Neural progenitor cell (in vitro differentiated cells): ENCODE data around the gene TOX2. TPM values are rescaled to one million over a fixed set of nuclear protein-coding genes. Genes with fewer than 3 reads are reported as not detected.

Experiments used
- DNase-seq: peaks from one replicate; pipeline ENCODE4 v3.0.0-alpha.2; 2016; ENCODE audit warnings: low spot score
- H2AFZ ChIP-seq: fragments of 200-600 bp; sonication (generic); replicated peaks from 2 replicates; pipeline ENCODE4 v1.6.1; 2016; ENCODE audit warnings: antibody characterized with exemption
- H3F3A ChIP-seq: fragments of 200-600 bp; sonication (generic); 2 replicates; pipeline ENCODE4 v1.6.1; 2016; ENCODE audit warnings: antibody characterized with exemption, low read depth
- H3K27ac ChIP-seq: fragments of 200-600 bp; sonication (generic); 2 replicates; pipeline ENCODE4 v1.5.1; 2016; ENCODE audit warnings: mild to moderate bottlenecking
- H3K27me3 ChIP-seq: fragments of 200-600 bp; sonication (generic); 2 replicates; pipeline ENCODE4 v1.6.1; 2016; ENCODE audit warnings: mild to moderate bottlenecking, moderate library complexity
- H3K36me3 ChIP-seq: fragments of 200-600 bp; sonication (generic); 2 replicates; pipeline ENCODE4 v1.5.1; 2016
- H3K4me1 ChIP-seq: fragments of 200-600 bp; sonication (generic); 2 replicates; pipeline ENCODE4 v1.6.1; 2016; ENCODE audit warnings: mixed run types
- H3K4me2 ChIP-seq: fragments of 200-600 bp; sonication (generic); 2 replicates; pipeline ENCODE4 v1.6.1; 2016
- H3K4me3 ChIP-seq: fragments of 200-600 bp; sonication (generic); 2 replicates; pipeline ENCODE4 v1.5.1; 2016
- H3K79me2 ChIP-seq: fragments of 200-600 bp; sonication (generic); 2 replicates; pipeline ENCODE4 v1.6.1; 2016; ENCODE audit warnings: low read depth
- H3K9ac ChIP-seq: fragments of 200-600 bp; sonication (generic); 2 replicates; pipeline ENCODE4 v1.6.1; 2016
- H3K9me3 ChIP-seq: fragments of 200-600 bp; sonication (generic); 2 replicates; pipeline ENCODE4 v1.5.1; 2016; ENCODE audit warnings: low read depth
- H4K20me1 ChIP-seq: fragments of 200-600 bp; sonication (generic); 2 replicates; pipeline ENCODE4 v1.6.1; 2016; ENCODE audit warnings: low read depth
- H3K27ac Mint-ChIP-seq: 3 replicates; pipeline ENCODE4 v1.8.0; 2021; ENCODE audit warnings: mixed read lengths
- H3K27me3 Mint-ChIP-seq: 2 replicates; pipeline ENCODE4 v1.8.0; 2022; ENCODE audit warnings: low read depth, mild to moderate bottlenecking, inconsistent platforms, moderate library complexity, mixed read lengths; ENCODE audit not compliant: insufficient read depth
- H3K36me3 Mint-ChIP-seq: 3 replicates; pipeline ENCODE4 v1.8.0; 2021; ENCODE audit warnings: mixed read lengths
- H3K4me1 Mint-ChIP-seq: 3 replicates; pipeline ENCODE4 v1.8.0; 2021; ENCODE audit warnings: mixed read lengths
- H3K4me3 Mint-ChIP-seq: 3 replicates; pipeline ENCODE4 v1.8.0; 2021; ENCODE audit warnings: mild to moderate bottlenecking, moderate library complexity, mixed read lengths
- H3K9me3 Mint-ChIP-seq: 3 replicates; pipeline ENCODE4 v1.8.0; 2020; ENCODE audit warnings: mixed read lengths
- EZH2 ChIP-seq: fragments of 200-600 bp; sonication (generic); IDR thresholded peaks from 2 replicates; pipeline ENCODE4 v1.6.1; 2017; ENCODE audit warnings: antibody characterized with exemption, mild to moderate bottlenecking, moderate library complexity
- EZH2phosphoT487 ChIP-seq: fragments of 200-600 bp; sonication (generic); IDR thresholded peaks from 2 replicates; pipeline ENCODE4 v1.6.1; 2017; ENCODE audit warnings: antibody characterized with exemption
- total RNA-seq: library from RNA; depleted of rRNA; stranded (reverse); fragments of >200 nt; gene quantifications from 2 replicates; pipeline ENCODE4 v1.2.3, GENCODE V29; 2015; ENCODE audit warnings: low replicate concordance
- TF ChIP-seq, protein P1 (sequence below): fragments of 200-600 bp; sonication (generic); IDR thresholded peaks from 2 replicates; pipeline ENCODE4 v1.5.1; 2017; ENCODE audit warnings: antibody characterized with exemption, mild to moderate bottlenecking

The TOX2 gene
- total RNA-seq, 1 donor from 2014 or later = not detected

GRCh38 chr20:44115762-44116644 lies 201.4 kb downstream of the TOX2 start:
- Mint-ChIP-seq H3K36me3 (no peaks in the 10 kb centered on the region), H3K4me1 (peaks cover 9% of the 10 kb centered on the region), H3K27ac (peak overlapping the region; percentile 89), H3K9me3 (no peaks in the 10 kb centered on the region), H3K27me3 (peaks cover 13% of the 10 kb centered on the region), H3K4me3 (no peak overlapping the region)
- H2AFZ ChIP-seq = no peak overlapping the region
- H3K36me3 ChIP-seq = no peaks in the 10 kb centered on the region
- H3F3A ChIP-seq = no peaks in the 10 kb centered on the region
- no peak overlapping the region for H3K9ac ChIP-seq
- no peaks in the 10 kb centered on the region for H3K9me3 ChIP-seq
- no peak overlapping the region for H3K27ac ChIP-seq
- DNase-seq = no peak
- TF ChIP-seq EZH2 = no peak
- TF ChIP-seq EZH2phosphoT487 = no peak
- TF ChIP-seq, protein P1, sequence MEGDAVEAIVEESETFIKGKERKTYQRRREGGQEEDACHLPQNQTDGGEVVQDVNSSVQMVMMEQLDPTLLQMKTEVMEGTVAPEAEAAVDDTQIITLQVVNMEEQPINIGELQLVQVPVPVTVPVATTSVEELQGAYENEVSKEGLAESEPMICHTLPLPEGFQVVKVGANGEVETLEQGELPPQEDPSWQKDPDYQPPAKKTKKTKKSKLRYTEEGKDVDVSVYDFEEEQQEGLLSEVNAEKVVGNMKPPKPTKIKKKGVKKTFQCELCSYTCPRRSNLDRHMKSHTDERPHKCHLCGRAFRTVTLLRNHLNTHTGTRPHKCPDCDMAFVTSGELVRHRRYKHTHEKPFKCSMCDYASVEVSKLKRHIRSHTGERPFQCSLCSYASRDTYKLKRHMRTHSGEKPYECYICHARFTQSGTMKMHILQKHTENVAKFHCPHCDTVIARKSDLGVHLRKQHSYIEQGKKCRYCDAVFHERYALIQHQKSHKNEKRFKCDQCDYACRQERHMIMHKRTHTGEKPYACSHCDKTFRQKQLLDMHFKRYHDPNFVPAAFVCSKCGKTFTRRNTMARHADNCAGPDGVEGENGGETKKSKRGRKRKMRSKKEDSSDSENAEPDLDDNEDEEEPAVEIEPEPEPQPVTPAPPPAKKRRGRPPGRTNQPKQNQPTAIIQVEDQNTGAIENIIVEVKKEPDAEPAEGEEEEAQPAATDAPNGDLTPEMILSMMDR = no peak
- no peak overlapping the region for H3K4me2 ChIP-seq
- no peaks in the 10 kb centered on the region for H3K79me2 ChIP-seq
- no peaks in the 10 kb centered on the region for H4K20me1 ChIP-seq
- H3K27me3 ChIP-seq = no peaks in the 10 kb centered on the region
- H3K4me3 ChIP-seq = no peak overlapping the region
- no peaks in the 10 kb centered on the region for H3K4me1 ChIP-seq

DNA sequence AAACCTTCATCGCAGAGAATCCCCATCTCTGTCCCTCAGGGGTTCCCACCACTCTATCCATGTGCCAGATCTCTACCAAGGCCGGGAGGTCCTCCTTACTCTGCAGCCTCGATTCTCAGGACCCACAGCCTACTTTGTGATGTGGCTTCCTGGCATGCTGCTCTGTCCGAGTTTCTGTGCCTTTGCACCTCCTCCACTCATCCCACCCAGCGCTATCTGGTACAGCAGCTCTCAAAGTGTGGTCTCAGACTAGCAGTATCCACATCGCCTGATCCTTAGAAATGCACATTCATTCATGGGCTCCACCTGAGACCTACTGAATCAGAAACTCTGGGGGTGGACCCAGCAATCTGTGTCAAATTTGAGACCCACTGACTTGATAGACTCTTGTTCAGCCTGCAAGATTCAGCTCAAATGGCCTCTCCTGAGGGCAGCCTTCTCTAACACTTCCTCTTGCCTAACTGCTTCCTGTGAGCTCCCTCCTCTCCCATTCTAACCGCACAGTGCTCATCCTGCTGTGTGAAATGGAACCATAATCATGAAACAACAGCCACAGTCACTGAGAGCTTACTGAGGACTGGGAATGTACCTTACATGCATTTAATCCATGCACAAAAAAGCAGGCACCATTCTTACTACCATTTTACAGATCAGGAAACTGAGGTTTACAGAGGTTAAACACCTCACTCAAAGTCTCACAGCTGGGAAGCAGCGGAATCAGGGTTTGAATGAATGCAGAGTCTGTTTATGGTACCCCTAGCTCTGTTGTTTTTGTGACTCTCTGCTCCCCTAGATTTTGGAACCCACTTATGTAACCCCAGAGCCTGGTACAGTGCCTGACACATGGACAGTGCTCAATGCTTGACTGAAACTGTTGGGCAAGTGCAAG lies 202.9 kb downstream of the TOX2 start:
- H2AFZ ChIP-seq = peak overlapping the region; percentile 54
- no peak overlapping the region for H3K4me3 ChIP-seq
- peaks cover 9% of the 10 kb centered on the region for H3K4me1 Mint-ChIP-seq
- DNase-seq = no peak
- H3K36me3 ChIP-seq = no peaks in the 10 kb centered on the region
- TF ChIP-seq EZH2phosphoT487 = no peak
- TF ChIP-seq, protein P1 = no peak
- TF ChIP-seq EZH2 = no peak
- H3K27me3 Mint-ChIP-seq = peaks cover 10% of the 10 kb centered on the region
- no peaks in the 10 kb centered on the region for H3F3A ChIP-seq
- H3K79me2 ChIP-seq = no peaks in the 10 kb centered on the region
- H3K4me3 Mint-ChIP-seq = no peak overlapping the region
- H3K9me3 ChIP-seq = no peaks in the 10 kb centered on the region
- H3K9ac ChIP-seq = no peak overlapping the region
- H3K4me1 ChIP-seq = no peaks in the 10 kb centered on the region
- H3K4me2 ChIP-seq = no peak overlapping the region
- no peak overlapping the region for H3K27ac Mint-ChIP-seq
- no peaks in the 10 kb centered on the region for H4K20me1 ChIP-seq
- no peak overlapping the region for H3K27ac ChIP-seq
- no peaks in the 10 kb centered on the region for H3K36me3 Mint-ChIP-seq
- H3K27me3 ChIP-seq = no peaks in the 10 kb centered on the region
- no peaks in the 10 kb centered on the region for H3K9me3 Mint-ChIP-seq

GRCh38 chr20:44118185-44119033 lies 203.8 kb downstream of the TOX2 start:
- Histone ChIP-seq H3K36me3 (no peaks in the 10 kb centered on the region), H3K79me2 (no peaks in the 10 kb centered on the region), H3K4me2 (no peak overlapping the region), H3K27me3 (no peaks in the 10 kb centered on the region), H4K20me1 (no peaks in the 10 kb centered on the region), H3K9ac (no peak overlapping the region), H2AFZ (no peak overlapping the region), H3K9me3 (no peaks in the 10 kb centered on the region), H3K4me1 (no peaks in the 10 kb centered on the region), H3K4me3 (no peak overlapping the region), H3F3A (no peaks in the 10 kb centered on the region), H3K27ac (no peak overlapping the region)
- H3K9me3 Mint-ChIP-seq = no peaks in the 10 kb centered on the region
- peak overlapping the region; percentile 59 for H3K4me3 Mint-ChIP-seq
- no peak for DNase-seq
- H3K4me1 Mint-ChIP-seq = peaks cover 9% of the 10 kb centered on the region
- H3K36me3 Mint-ChIP-seq = no peaks in the 10 kb centered on the region
- H3K27me3 Mint-ChIP-seq = peaks cover 11% of the 10 kb centered on the region
- TF ChIP-seq EZH2phosphoT487 (no peak), EZH2 (no peak)
- TF ChIP-seq, protein P1 = no peak
- H3K27ac Mint-ChIP-seq = no peak overlapping the region
